NCI-H82 treated with DMSO at 0.1 percent for 48 hours (cell line): ENCODE measurements around the gene HAUS3.

Experiments used
- DNase-seq: peaks from one replicate; lab custom pipeline; 2025; ENCODE audit not compliant: unreplicated experiment; lab: John Stamatoyannopoulos, UW

Gene HAUS3

DNA sequence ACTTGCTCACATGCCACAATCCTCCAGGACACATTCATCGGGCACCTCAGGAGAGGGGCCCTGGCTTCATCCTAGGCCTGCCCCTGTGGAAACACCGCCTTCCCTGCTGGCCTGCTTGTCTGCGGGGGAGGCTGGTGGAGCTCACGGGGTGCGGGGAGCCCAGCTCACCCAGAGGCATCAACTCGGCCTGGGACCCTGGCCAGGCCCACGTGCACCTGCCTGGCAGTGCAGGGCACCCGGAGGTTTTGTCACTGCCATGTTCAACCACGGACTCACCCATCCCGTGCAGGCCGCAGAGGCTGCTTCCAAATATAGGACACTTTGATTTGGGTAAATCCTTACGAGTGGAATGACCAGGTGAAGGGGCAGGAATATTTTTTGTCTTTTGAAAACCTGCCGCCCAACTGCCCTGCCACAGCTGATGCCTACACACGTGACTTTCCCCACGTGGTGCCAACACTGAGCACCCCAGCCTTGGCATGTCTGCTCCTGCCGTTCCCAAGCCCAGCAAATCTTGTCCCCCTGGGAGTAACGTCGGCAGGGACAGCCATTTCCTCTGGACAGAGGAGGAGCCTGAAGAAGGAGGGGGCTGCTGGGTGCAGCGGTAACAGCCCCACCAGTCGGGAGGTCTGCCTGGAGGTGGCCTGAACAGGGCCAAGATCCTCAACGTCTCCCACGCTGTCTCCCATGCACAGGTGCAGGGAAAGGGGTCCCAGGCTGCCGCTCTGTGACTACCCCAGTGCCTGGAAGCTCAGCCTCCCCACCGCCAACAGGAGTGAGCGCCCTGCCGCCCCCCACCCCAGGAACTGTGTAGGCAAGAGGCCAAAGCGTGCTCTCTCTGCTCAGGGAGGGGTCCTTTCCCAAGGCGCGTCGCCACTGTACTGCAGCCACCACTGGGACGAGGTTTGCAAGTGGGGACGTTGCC is 11.5 kb upstream of the HAUS3 start:
- DNase-seq, result no peak

- no peak for DNase-seq
Observed at GRCh38 chr4:2252530-2253091, 10.7 kb upstream of the HAUS3 start.

GRCh38 chr4:2251795-2252529 is 10.0 kb upstream of the HAUS3 start:
- no peak for DNase-seq

DNA sequence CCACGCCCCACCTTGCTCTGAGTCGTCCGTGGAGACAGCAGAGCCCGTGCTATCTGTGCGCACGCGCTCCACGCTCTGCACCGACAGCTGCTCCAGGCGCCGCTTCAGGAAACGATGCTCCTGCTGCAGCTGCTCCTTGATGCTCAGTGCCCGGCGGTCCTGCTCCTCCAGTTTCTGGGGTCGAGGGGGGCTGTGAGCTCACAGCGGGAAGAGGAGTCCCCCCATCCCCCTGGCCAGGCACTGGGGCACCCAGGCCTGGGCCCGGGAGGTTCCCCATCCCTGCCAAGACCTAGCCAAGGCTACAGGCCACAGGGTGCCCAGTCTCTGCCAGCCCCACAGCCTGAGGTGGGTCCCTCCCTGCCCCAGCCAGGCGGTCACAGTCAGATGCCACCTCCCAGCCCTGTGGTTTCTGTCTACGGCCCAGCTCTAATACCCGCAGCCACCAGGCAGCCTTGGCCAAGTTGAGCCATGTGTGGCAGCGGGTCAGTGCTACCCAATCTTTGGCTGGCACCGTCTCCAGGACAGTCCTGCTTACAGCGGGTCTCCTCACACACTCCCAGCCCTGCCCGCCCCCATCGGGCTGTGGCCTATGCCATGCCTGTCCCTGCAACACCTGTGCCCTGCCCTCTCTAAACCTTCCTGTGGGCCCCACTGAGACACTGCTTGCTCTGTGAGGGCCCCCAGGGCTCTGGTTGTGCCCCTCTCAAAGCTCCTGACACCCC is 9.3 kb upstream of the HAUS3 start:
- DNase-seq, result no peak

DNA sequence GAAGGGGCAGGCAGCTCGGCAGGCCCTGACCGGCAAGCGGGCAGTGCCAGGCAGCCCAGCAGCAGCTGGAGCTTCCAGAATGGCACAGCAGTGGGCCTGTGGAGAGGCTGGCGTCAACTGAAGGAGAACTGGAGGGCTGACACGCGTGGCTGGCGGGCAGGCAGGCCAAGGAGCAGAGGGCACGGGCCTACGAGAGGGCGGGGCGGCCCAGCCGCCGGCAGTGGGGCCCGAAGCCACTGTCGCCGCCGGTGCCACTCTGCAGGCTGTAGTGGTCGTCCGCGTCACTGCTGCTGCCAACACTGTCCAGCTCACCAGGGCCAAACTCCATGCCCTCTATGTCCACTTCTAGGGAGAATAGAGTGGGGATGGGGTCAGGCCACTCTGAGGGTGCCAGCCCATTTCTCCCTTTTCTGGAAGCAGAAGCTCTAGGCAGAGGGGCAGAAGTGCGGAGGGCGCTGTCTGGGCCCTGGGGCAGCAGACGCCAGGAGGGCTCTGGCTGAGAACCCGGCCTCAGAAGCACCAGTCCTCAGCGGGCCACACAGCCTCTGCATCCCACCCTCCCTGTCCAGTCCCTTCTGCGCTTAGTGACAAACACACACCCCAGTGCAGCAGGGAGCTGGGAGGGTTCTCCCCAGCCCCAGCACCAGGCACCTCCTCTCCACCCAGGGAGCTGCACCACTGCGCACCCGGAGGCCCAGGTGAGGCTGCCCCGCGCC is 8.6 kb upstream of the HAUS3 start:
- no peak for DNase-seq

- DNase-seq, result no peak
Observed at GRCh38 chr4:2249526-2250356, 7.8 kb upstream of the HAUS3 start.

DNA sequence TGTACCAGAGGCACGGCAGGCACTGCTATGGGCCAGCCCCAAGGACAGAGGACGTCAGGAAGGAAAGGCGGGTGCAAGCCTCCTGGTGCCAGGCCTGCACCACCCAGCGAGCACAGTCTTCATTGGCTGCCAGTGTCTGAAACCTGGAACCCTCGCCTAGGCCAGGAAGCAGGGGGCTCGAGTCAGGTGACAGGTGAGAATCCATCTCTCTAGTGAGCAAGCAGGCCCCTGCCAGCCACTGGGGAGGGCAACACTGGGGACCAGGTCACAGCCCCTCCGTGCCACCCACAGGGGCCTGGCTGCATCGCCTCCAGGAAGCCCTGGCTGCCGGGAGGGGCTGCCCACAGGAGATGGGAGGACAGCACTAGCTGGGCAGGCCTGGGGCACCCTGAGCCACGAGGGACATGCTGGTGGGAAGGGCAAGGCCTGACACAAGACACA is 6.9 kb upstream of the HAUS3 start:
- no peak for DNase-seq

DNA sequence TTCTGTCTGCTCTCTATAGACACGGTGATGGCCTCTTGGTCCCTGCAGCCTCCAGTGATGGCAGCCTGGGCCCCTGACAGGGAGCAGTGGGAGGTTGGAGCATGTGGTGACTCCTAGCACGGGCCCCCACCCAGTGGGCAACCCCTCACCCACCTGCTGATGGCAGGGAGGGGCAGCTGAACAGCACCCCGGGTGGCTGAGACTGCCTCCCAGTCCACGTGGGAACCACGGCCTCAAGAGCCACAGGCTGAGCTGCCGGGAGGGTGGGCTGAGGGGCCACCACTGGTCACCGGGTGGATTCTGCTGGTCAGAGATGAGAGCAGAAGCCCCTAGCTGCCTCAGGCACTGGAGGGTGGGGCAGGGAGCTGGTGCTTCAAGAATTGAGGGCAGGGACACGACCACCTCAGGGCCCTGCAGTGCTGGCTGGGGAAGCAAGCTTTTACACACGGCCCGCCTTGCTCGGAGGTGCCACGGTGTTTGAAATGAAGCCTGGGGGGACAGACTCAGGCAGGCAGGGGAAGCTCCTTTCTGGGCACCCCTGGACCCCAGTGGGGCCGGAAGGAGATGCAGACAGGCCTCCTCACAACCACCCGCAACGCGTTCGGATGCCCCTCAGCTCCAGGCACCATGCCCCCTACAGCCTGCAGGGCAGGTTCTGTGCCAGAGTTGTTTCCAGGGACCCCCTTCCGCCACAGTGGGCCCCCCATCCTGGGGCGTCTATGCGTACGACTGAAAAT is 6.3 kb upstream of the HAUS3 start:
- no peak for DNase-seq

DNA sequence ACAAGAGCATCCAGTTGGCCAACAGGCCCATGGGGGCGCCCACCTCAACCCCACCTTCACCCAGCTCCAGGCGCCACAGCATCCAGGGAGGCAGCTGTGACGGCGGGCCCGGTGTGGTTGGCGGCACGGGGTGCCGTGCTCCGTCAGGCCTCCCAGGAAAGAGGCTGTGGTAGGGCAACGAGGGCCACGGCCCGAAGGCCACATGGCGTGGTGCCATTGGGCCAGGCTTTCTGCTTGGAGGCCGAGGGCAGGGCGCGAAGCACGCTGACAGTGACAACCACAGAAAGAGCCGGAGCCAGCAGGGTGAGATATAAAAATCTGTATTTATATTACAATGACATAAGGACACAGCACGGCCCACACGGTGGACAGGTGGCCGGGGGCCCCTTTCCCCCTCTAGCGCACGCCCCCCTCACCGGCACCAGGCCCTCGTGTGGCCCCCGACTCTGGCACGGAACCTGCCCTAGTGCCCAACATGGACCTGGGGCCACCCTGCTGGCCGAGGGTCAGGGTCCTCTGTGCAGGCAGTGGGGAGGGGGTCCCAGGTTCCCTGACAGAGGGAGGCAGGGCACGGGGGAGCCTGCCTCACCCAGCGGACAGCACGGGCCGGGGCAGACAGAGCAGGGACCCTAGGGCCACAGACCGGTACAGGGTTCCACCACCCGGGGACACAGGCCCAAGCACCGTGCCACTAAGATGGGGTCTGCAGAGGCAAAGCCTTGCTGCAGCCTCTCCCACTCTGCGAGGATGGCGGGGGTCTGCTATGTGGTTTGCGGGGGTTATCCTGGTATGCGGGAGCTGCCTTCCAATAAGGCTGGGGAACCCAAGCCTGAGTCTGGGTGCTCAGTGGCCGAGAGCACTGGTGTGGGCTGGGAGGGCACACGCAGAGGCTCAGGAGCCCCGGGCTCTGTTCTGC is 5.5 kb upstream of the HAUS3 start:
- DNase-seq, result no peak

DNA sequence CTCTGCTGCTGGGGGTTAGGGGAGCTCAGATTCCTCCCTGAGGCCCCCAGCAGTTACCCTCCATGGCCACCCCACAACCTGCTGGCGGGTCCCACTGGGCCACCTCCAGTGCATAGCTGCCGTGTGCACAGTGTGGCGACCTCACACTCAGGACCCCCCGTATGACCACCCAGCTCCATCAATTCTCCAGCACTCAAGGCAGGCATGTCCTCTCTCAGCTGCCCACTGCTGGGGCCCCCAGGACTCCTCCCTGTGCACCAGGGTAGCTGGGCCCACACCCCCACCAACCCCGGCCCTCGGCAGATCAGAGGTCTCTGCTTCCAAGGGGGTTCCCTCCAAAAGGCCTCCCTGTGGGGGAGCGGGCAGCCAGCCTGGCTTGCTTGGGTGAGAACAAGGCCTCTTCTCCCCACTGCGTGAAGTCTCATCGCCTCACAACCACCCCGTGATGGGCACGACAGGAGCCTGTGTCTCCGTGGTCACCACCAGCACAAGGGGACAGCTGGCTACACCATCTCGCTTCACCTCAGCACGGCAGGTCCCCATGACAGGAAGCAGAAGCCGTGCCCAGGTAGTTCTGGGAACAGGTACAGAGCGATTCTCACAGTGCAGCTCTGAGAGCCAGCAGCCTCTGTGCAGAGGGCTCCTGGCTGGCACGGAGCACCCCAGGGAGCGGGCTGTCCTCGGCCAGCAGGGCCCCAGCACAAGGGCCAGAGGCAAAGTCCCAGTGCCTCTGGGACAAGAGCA is 4.6 kb upstream of the HAUS3 start:
- no peak for DNase-seq

GRCh38 chr4:2245787-2246275 is 3.9 kb upstream of the HAUS3 start:
- DNase-seq, result no peak

GRCh38 chr4:2245057-2245786 is 3.3 kb upstream of the HAUS3 start:
- DNase-seq, result no peak

DNA sequence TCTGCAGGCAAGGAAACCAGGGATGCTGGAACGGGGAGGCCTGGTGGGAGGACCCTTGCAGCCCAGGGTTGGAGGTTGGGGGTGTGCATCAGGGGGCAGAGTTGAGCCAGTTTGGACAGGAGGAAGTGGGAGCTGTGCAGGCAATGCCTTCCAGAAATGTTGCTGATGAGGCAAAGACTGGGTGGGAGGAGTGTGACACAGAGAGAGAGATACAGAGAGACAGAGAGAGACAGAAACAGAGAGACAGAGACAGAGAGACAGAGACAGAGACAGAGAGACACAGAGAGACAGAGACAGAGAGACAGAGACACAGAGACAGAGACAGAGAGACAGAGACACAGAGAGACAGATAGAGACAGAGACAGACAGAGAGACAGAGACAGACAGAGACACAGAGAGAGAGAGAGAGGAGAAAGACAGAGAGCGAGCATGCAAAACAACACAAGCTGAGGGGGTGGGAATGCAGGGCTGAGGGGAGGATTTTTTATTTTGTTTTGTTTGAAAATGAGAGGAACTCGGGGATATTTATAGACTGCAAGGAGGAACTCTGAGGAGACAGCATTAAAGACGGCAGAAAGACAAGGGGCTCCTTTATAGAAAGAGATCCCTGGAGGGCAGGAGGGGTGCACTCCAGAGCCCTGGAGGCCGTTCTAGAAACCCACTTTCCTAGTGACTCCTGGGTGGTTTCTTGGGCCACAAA is 1.9 kb upstream of the HAUS3 start:
- DNase-seq, result no peak

GRCh38 chr4:2241003-2241402 is 918 bp downstream of the HAUS3 start:
- no peak for DNase-seq

DNA sequence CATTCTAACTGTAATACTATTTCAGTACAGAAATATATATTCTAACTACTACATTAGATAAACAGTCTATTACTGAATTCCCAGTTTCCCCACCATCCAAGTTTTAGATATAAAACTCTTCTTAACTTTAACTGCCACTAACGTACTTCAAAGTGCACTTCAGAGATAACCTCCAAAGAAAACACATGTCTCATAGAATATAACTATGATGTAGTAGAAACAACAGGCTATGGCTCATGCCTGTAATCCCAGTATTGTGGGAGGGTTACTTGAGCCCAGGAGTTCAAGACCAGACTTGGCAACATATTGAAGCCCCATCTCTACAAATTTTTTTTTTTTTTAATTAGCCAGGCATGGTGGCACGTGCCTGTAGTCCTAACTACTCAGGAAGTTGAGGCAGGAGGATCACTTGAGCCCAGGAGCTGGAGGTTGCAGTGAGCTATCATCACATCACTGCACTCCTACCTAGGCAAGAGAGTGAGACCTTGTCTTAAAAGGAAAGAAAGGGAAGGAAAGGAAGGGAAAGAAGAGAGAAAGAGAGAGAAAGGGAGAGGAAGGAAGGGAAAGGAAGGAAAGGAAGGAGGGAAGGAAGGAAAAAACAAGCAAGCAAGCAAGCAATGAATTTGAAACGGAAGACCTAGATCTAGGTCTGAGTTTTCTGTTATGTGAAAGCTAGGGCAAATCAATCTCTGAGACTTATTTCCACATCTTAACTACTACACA is 4.8 kb downstream of the HAUS3 start:
- no peak for DNase-seq
